ENCODE data around the gene SPIN2A.

GRCh38 chrX:57177070-57177469 lies 39.9 kb upstream of the SPIN2A start:
- TF ChIP-seq POLR2AphosphoS5 (IDR thresholded peaks at IDR 0.05; ENCODE audit: low read depth, low read length) (no peak), REST (IDR thresholded peaks at IDR 0.05; ENCODE audit: insufficient read depth in 1 of 2, low read depth in 2 of 2, low read length in 2 of 2) (no peak), TAF1 (IDR thresholded peaks at IDR 0.05; ENCODE audit: borderline replicate concordance, insufficient read depth, low read length) (no peak), SIN3A (IDR thresholded peaks at IDR 0.05; ENCODE audit: borderline replicate concordance, insufficient read depth, low read length) (no peak), FOXP2 (optimal IDR thresholded peaks at IDR 0.05; ENCODE audit: borderline replicate concordance, extremely low read depth, extremely low read length, insufficient read depth) (no peak)

All from PFSK-1 (cell line).